Tibial nerve (tissue), 4 donors: ENCODE data around the gene TLR3.

ENCODE experiments used
- CTCF ChIP-seq, 5 experiments: fragments of 200-600 bp in 3 of 5; fragments of 450-650 bp in 2 of 5; sonication (generic) in 3 of 5; IDR thresholded peaks; one replicate each; pipeline ENCODE4 v1.5.1; 2016 to 2019; ENCODE audit warnings: antibody characterized with exemption in 5 of 5, mild to moderate bottlenecking in 3 of 5, moderate library complexity in 2 of 5
- EP300 ChIP-seq, 2 donors: sonication (generic); formaldehyde crosslinking; IDR thresholded peaks; one replicate each; pipeline ENCODE4 v1.6.1; 2017; ENCODE audit warnings: antibody characterized with exemption in 2 of 2, mild to moderate bottlenecking in 1 of 2
- POLR2A ChIP-seq, 2 donors: fragments of 450-650 bp; IDR thresholded peaks; one replicate each; pipeline ENCODE4 v1.6.1; 2017; ENCODE audit warnings: antibody characterized with exemption in 2 of 2, mild to moderate bottlenecking in 2 of 2, moderate library complexity in 2 of 2

DNA sequence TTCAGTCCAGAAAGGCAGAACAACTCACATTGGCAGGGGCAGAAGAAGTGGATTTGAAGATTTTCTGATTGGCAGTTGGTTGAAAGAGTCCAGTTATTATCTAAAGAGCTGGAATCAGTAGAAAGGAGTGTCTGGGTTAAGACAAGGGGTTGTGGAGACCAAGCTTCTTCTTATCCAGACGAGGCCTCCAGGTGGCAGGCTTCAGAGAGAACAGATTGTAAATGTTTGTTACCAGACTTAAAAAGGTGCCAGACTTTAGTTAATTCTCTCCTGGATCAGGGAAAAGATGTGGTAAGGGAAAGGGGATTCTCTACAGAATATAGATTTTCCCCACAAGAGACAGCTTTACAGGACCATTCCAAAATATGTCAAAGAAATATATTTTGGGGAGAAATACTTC lies 36.7 kb upstream of the TLR3 start:
- no peak for TF ChIP-seq CTCF (IDR thresholded peaks at IDR 0.05)
- no peak for TF ChIP-seq POLR2A (IDR thresholded peaks at IDR 0.05)
- TF ChIP-seq EP300 (IDR thresholded peaks at IDR 0.05): no peak
